HG03521 (cell line): ENCODE results near the gene KRTAP22-2.

Experiments
- ATAC-seq: cut with Tn5 transposase; IDR thresholded peaks from one replicate; pipeline ENCODE4 v1.9.1; 2021; ENCODE audit warnings: mild to moderate bottlenecking, moderate library complexity; ENCODE audit not compliant: unreplicated experiment

The KRTAP22-2 gene

GRCh38 chr21:30590297-30590696 is at the start of gene KRTAP22-2:
KRTAP22-2 (minus strand) TSS chr21:30590397.
- ATAC-seq: no peak

- no peak for ATAC-seq
Measured at GRCh38 chr21:30638686-30639085, 48.5 kb upstream of the KRTAP22-2 start.

DNA sequence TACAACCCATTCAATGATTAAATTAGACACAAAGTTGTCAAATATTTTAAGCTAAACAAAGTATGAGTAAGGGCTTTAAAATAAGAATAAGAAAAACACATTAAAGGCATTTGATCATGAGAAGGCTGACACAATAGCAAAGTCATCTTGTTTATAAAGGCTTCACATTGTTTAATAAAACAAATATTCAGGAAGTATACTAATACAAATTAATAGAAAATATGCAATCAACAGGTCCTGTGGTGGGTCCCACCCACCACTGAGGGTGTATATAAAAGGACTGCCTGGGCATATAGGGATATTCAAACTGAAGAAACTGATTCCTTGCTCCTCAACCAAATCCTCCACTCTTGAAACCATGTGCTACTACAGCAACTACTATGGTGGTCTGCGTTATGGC is 44.7 kb upstream of the KRTAP22-2 start, which contains the start of gene KRTAP20-2:
Gene KRTAP20-2 (plus strand): TSS at position 301 of the 400 bp plus-strand sequence. CDS start 58 bp downstream, at position 359.
- ATAC-seq: no peak

DNA sequence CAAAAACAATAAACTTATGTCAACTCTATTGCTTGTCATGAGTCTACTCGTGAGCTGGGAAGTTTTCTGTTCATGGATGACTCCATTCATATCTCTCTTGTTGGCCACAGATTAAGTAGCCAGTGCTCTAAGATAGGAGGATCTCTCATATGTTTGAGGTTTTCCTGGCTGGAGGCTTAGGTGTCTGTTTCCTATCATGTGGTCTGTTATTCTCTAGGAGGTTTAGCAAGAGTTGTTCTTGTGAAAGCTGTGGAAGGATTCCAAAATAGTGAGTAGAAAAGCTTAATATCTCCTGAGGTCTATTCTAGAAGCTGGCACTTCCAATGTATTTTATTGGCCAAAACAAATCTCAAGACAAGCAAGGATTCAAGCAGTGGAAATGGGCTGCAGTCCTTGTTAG is 39.0 kb upstream of the KRTAP22-2 start:
- ATAC-seq: no peak

DNA sequence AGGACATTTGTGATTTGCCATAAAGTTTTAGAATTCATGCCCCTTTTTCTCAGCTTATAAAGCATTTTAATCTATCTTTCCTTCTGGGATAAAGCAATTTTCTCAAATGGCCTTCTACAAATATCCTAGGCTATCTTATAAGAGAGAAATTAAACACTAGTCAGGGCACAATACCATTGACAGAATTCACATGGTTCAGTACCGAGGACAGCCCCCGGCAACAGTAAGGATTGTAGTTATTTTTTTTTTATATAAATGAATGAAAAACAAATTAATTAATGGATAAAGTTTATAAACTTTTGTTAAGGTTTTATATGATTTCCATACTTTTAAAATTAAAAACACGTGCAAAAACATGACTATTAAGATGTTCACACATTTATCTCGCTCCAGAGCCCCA is 37.9 kb upstream of the KRTAP22-2 start:
- no peak for ATAC-seq

DNA sequence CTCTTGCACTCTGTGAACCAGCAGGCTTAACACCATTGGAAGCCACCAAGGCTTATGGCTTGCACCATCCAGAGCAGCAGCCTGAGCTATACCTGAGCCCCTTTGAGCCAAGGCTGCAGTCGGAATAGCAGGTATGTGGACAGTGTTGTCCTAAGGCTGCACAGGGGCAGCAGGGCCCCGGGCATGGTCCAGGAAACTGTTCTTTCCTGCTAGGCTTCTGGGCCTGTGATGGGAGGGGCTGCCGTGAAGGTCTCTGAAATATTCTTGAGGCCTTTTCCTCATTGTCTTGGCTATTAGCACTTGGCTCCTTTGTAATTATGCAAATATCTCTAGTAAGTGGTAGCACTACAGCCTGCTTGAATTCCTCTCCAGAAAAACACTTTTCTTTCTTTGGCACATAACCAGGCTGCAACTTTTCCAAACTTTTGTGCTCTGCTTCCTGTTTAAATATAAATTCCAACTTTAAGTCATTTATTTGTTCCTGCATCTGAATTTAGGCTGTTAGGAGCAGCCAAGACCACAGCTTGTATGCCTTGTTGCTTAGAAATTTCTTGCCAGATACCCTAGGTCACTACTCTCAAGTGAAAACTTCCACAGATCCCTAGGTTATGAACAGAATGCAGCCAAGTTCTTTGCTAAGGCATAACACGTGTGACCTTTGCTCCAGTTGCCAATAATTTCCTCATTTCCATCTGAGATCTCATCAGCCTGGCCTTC is 35.4 kb upstream of the KRTAP22-2 start:
- ATAC-seq: no peak

GRCh38 chr21:30623362-30623761 is 33.2 kb upstream of the KRTAP22-2 start:
- ATAC-seq: no peak

DNA sequence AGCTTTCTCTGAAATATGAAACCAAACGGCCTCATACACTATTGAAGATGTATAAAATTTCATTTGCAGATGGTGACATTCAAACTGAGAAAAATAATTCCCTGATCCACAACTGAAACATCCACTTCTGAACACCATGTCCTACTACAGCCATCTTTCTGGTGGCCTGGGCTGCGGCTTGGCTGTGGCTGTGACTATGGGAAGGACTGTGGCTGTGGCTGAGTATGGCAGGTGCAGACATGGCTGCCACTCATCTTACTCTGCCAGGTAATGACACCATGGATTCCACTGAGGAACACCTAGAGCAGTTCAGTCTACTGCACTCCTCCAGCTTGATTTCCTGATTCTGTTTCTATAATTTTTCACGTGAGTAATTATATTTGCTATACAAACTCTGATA is 30.3 kb upstream of the KRTAP22-2 start, which contains the start of gene KRTAP20-4:
Gene KRTAP20-4 (plus strand): TSS at position 106 of the 400 bp plus-strand sequence.
- ATAC-seq: no peak

- no peak for ATAC-seq
Measured at GRCh38 chr21:30620080-30620479, 29.9 kb upstream of the KRTAP22-2 start.

DNA sequence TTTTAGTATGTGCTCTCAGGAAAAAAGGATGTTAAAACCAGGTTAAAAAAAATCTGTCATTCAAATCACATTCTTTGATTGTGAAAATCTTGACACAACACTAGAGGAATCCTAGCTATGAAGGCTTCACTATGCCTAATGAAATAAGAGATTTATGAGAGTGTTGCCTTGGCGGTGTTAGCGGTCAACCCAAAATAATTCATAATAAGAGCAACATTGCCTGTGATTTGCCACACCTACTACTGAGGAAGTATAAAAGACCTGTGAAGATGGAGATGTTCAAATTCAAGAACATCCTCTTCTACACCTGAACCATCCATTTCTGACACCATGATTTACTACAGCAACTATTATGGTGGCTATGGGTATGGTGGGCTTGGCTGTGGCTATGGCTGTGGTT is 25.9 kb upstream of the KRTAP22-2 start, which contains the start of gene KRTAP20-1:
Gene KRTAP20-1 (plus strand): TSS at position 301 of the 400 bp plus-strand sequence. CDS start 30 bp downstream, at position 331.
- ATAC-seq: no peak

GRCh38 chr21:30615199-30615598 is 25.0 kb upstream of the KRTAP22-2 start:
- no peak for ATAC-seq

DNA sequence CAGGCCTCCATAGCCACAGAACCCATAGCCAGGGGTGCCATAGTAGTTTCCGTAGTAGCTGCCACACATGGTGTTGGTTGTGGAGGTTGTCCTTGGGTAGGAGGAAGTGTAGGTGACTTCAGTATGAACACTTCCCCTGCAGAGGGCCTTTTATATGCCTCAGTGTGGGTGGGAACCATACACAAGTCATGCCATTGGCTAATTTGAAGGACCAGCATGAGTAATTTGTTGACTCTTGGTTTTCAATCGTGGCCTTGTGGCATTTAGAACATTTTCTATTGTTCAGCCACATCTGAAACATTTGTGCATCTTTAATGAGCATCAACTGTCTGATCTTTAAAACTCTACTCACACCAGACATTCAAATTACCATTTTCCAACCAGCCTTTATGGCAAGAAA is 23.6 kb upstream of the KRTAP22-2 start, which contains the start of gene KRTAP6-1:
Gene KRTAP6-1 (minus strand): TSS at position 95 of the 400 bp plus-strand sequence. CDS start 26 bp downstream, at position 69.
- no peak for ATAC-seq

DNA sequence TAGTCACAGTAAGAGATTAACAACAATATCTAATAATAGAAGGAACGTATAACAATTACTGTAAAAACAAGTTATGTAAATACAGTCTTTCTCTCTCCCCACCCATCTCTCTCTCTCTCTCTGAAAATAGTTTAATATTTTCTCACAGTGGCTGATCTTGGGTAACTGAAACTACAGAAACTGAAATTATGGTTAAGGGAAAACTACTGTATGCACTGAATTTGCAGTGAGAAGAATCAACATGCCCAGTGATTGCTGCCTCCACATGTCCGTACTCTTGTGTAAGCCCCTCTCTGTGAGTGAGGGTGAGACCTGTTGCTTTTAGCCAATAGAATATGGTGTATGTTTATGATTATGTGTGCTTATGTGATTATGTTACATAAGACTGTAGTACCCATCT is 21.9 kb upstream of the KRTAP22-2 start:
- no peak for ATAC-seq

DNA sequence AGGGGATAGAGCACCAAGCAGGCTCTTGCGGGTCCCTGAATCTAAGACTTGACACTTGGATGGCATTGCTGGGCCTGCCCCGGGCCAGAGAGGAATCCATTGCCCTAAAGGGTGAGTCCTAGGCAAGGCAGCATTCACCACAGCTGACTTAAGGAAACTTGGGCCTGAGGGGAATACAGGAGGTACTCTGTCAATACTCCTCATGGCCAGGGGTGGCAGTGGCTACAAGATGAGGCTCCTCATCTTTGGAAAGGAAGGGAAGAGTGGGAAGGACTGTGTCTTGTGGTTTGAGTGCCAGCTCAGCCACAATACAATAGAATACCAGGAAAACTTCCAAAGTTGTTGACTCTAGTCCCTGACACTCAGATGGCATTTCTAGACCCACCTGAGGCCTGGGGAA is 15.8 kb upstream of the KRTAP22-2 start:
- ATAC-seq: no peak

GRCh38 chr21:30600787-30601186 is 10.6 kb upstream of the KRTAP22-2 start, which contains the start of gene KRTAP22-1:
KRTAP22-1 (plus strand) TSS chr21:30601087.
- no peak for ATAC-seq

GRCh38 chr21:30598802-30599201 is 8.6 kb upstream of the KRTAP22-2 start, which contains the start of gene KRTAP6-2:
KRTAP6-2 (minus strand) TSS chr21:30598902; CDS start chr21:30598874, 28 bp downstream.
- no peak for ATAC-seq

- no peak for ATAC-seq
Measured at GRCh38 chr21:30592140-30592539, 1.9 kb upstream of the KRTAP22-2 start, which contains the start of gene KRTAP6-3. KRTAP6-3 (plus strand) TSS chr21:30592440; CDS start chr21:30592446, 6 bp downstream.

DNA sequence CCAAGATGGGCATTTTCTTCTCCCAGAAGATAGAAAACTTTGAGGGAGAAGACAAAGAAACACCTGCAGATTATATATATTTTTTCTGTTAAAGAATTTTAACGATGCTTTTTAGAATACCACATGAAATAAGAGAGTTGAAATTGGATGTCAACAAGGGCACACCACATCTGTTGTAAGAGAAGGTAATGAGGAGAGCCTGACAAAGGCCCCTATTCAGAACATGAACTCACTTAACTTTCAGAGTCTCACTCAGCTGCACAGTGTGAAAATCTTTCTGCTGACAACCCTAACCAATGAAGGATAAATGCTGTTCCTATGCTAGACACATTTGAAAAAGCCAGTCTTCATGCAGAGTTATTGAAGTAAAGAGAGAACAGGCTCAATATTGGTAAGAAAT is 7.3 kb downstream of the KRTAP22-2 start:
- no peak for ATAC-seq

- ATAC-seq: no peak
Measured at GRCh38 chr21:30580132-30580531, 10.1 kb downstream of the KRTAP22-2 start.

DNA sequence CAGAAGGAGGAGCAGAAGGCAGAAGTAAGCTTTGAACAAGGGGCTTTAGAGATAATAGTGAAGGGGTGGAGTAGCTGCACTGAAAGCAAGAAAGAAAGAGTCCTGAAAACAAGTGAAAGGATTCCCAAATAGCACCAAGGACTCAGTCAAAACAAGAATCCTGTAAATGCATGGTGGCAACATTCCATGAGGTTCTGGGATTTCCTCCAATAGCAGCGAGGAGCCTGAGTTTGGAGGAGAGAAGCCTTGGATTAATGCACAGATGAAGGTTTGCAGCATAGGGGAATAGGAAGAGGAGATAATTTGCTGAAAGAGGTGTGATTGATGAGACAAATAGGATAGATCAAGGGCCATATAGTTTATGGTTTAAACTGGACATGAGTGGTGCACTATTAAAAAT is 10.9 kb downstream of the KRTAP22-2 start:
- ATAC-seq: no peak

- no peak for ATAC-seq
Measured at GRCh38 chr21:30577766-30578165, 12.4 kb downstream of the KRTAP22-2 start.

GRCh38 chr21:30567617-30568016 is 22.6 kb downstream of the KRTAP22-2 start:
- no peak for ATAC-seq
